Measurements from ENCODE around the gene FAM120A.
"Not testable (repeated sequence)": the region's sequence is repeated elsewhere in the genome, so short reads cannot be mapped to it uniquely, and the experiment has no call there.

The FAM120A gene

GRCh38 chr9:93512170-93512812 is 60.8 kb downstream of the FAM120A start:
- DNase-seq, result not testable (repeated sequence)

GRCh38 chr9:93513606-93514005 is 62.1 kb downstream of the FAM120A start:
- DNase-seq, result no peak

DNA sequence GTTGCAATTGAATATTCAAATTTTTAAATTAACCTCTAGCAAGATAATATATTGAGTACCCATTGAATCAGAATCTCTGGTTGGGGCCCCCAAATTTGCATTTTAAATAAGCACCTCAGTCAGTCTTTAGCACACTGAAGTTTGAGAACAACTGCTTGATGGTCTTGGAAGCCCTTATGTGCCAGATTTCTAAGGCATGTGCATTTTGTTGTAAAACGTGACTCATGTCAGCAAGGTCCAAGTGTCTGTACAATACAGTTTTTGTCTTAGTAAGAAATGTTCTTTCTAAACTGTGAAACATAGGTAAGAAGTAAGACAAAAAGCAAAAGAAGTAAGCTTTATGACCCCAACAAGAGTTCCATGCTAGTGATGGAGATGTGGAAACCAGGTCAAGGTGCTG is 65.8 kb downstream of the FAM120A start:
- no peak for DNase-seq

DNA sequence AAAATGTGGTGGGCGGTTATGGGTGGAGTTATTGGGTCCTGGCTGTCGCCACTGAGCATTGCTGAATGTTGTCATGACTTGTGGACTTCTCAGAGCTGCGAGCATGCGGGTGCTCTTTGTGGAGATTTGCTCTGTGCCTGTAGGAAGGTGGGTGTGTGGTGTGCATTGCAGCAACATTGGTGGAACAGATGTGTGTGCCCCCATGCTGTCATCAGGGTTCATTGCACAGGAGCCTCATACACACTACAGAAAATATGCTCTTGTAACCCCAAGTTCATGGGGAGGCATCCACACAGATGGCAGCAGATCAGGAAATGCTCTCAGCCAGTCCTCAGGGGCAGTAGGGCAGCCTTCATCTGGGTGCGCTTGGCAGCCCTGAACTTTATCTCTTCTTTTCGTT is 69.0 kb downstream of the FAM120A start:
- DNase-seq, result no peak

GRCh38 chr9:93522736-93523135 is 71.3 kb downstream of the FAM120A start:
- DNase-seq, result no peak

DNA sequence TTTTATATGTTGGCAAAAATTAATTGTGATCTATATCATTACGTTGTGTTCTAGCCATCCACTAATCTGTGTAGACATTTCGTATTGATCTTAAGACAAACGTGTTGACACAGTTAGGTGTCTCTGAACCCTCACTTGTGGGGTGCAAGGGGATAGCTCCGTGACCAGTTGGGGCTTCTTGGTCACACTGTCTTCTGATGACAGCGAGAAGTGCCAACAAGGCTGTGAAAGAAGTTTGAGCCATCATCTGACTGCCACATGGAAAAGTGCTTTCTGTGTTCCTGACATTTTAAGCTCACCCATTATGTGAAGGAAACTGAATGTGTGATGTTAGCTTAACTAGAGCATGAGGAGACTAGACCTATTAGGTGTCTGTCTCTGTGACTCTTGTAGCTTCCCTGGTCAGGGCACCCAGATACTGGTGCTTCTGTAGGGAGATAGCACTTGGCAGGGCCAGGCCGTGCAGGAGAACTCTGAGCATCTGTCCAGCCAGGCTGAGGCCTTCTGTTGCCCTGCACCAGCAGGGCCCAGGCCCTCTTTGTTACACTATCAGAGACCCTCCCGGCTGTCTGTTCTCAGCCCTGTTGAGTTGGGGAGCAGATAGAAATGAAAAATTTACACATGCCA is 72.1 kb downstream of the FAM120A start:
- no peak for DNase-seq

DNA sequence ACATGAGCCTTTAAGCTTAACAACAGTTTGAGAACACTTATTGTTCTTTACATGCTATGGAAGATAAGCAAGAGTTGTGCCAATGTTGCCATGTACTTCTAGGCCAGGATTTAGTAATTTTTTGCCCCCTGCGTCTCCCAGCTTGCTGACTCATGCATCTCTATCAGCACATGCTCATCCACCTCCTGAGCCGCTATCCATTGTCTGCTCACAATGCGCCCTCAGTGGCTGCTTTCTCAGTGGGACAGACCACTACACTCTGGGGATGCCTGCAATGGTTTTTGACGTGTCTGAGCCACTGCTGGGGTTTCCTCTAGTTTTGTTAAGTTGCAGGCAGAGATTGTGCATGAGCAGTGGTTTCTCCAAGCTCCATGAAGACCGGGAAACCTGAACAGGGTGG is 74.0 kb downstream of the FAM120A start:
- DNase-seq, result no peak

DNA sequence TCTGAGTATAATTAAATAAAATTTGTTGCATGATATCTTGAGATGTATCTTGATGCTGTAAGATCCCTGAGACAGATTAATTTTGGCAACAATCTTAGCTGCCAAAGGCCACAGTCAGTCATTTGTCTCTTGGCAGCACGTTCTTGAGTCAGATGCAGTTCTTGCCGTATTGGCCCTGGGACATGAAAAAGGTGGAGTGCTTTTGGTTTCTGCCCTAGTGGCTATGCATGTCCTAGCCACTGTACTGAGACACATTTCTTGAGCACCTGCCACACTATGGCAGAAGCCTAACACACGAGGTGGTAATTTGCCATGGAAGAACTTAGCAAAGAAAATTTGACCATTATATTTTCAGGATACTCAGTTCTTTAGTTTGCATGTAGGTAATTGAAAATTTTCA is 79.9 kb downstream of the FAM120A start:
- no peak for DNase-seq

- no peak for DNase-seq
These were observed 80.7 kb downstream of the FAM120A start for GRCh38 chr9:93532141-93532540.

- no peak for DNase-seq
These were observed 82.4 kb downstream of the FAM120A start for GRCh38 chr9:93533863-93534262.

DNA sequence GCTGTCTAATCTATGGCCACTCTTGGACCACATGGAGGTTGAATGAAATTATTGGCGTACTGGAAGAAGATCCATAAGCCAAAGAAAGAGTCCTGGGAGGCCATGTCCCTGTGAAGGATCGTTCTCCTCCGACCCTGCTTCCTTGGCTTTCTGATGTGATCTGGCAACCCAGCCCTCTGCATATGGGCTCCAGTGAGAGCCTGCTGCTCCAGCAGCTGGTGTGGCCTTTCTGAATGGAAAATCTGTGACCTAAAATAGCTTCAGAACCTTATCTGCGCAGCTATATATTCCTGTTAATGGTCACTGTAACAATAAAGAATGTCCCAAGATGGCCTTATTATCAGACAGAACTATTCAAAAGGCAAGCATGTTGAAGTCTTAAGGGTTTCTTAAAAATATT is 84.7 kb downstream of the FAM120A start:
- DNase-seq, result no peak

DNA sequence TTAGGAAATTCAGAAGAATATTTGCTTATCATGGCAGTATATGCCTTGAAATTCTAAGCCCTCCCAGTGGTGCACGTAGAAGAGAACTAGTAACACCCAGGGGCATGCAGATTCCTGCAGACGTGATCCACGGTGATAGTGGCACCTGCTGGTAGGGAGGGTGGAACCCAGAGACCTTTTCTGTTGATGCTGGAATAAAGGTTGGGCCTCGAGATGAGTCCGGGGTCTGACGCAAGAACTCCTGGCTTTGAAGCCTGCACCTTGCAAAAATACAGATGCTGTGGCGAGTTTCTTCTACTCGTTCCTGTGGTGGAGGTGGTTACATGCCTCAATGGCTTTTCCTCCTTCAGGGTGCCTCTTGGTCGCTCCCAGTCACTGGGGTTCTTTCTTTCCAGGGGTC is 85.4 kb downstream of the FAM120A start:
- no peak for DNase-seq

DNA sequence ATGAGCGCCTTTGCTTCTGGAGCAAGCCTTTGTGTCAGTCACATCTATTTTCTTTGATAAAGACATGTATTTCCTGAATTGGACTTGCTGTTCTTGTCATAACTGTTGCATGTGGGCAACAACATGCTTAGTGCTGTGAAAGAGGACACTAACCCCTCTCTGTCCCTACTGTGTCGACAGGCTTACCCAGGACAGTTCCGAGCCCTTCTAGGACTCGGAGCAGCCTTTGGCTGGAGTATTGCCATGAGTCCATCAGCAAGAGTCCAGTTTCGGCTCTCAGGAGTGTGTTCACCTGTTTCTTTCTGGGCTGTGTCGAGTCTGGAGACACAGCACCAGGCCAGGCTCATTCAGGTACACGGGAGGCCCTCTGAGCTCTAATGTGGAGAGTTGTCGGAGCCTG is 88.8 kb downstream of the FAM120A start:
- no peak for DNase-seq

DNA sequence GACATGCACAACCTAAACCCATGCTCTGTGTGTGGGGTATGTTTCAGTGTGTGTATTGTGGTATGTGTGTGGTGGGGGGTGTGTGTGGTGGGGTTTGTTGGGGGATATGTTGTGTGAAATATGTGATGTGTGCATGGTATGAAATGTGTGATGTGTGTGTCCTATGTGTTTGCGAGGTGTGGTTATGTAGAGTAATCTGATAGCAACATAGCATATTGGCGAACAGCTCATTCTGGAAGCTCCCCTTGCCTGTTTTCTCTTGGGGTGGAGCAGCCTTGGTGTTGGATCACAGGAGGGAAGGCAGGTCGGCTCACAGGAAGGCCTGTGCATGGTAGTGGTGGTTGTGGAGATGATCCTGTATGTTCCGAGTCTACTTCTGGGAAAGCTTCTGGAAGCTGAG is 89.5 kb downstream of the FAM120A start:
- DNase-seq, result no peak

GRCh38 chr9:93541581-93542349 is 90.3 kb downstream of the FAM120A start:
- DNase-seq, result no peak

DNA sequence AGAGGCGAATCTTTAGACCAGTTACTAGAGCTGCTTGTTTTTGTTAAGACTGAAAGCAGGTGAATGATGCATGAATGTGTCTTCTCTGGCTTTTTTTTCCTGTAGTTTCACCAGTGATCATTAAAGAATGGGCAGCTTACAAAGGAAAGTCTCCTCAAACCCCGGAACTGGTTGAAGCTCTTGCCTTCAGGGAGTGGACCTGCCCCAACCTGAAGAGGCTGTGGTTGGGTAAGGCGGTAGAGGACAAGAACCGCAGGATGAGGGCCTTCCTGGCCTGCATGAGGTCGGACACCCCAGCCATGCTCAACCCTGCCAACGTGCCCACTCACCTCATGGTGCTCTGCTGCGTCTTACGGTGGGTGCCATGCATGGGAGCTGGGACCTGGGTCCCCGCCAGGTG is 91.6 kb downstream of the FAM120A start:
- DNase-seq, result no peak

DNA sequence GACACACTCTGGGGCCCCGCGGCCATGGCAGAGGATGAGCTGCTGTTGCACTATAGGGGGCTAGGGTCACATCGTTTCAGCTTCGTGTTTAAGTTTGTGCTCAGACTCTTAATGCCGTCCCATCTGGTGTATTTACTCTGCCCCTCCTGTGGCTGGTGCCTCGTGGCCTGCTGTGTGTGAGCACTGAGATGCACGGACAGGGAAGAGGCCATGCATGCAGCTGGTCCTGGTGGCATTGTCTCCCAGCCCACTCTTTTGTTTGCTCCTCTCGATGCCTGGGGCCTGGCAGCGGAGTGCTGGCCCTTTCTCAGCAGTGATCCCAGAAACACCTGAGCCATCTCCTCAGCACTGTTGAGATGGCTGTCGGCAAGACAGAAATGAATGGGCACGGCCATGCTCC is 94.9 kb downstream of the FAM120A start:
- DNase-seq, result no peak

GRCh38 chr9:93549611-93550010 is 98.1 kb downstream of the FAM120A start:
- no peak for DNase-seq

DNA sequence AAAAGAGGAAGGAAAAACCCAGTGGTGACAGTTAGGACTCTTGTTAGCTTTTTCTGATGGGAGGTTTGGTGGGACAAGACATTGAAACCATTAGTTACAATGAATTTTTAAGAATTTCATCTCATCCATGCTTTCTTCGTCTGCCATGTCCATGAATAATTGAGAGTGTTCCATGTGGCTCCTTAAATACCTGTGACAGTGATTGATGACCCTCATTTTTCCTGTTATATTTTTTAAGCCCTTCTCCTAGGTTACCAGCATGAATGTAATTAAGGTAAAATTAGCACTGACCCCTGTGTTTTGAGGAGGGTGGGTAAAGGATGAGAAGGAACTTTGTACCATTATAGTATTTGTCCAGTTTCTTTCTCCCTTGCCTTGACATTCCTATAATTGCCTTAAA is 101.4 kb downstream of the FAM120A start:
- DNase-seq, result no peak

DNA sequence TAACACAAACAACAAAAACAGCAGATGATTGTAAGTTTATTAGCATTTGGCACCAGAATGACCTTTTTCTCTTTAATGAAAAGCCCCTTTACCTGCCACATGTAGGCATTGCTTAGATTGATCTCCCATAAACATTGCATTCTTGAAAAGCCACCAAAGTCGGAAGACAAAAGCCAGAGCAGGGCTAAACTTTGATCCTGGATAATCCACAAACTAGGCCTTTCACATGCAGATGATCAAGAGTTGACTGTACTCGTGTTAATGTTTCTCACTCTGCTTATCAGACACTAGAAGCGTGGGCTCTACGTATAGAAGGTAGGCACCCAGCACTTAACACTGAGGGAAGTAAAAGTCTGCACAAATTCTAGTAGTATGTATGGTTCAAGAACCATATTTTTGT is 103.9 kb downstream of the FAM120A start:
- DNase-seq, result no peak

GRCh38 chr9:93557366-93558137 is 106.1 kb downstream of the FAM120A start:
- no peak for DNase-seq

- DNase-seq, result no peak
These were observed 107.0 kb downstream of the FAM120A start for GRCh38 chr9:93558503-93558902.

GRCh38 chr9:93560991-93561390 is 109.5 kb downstream of the FAM120A start:
- no peak for DNase-seq

- DNase-seq, result no peak
These were observed 110.7 kb downstream of the FAM120A start for GRCh38 chr9:93562157-93562556.
